ENCODE measurements around the gene ZNF135. TPM values are rescaled to one million over a fixed set of nuclear protein-coding genes. Genes with fewer than 3 reads are reported as not detected.
A peak's percentile ranks its signal among the peaks of the same experiment; 100 is the strongest.

The ZNF135 gene
- total RNA-seq, 1 donor from 2014 or later, result 16.6 TPM

GRCh38 chr19:58117841-58118575, 58.9 kb downstream of the ZNF135 start:
- no peak overlapping the region for H3K27ac Mint-ChIP-seq (ENCODE audit: unreplicated experiment)
- H3K4me3 Mint-ChIP-seq (ENCODE audit: unreplicated experiment), result no peak overlapping the region
- TF ChIP-seq CTCF (IDR thresholded peaks at IDR 0.05; ENCODE audit: partially characterized antibody, unreplicated experiment), result no peak
- H3K27me3 Mint-ChIP-seq (ENCODE audit: unreplicated experiment), result peaks cover 6% of the 10 kb centered on the region
- no peaks in the 10 kb centered on the region for H3K4me1 Mint-ChIP-seq (ENCODE audit: low read depth, unreplicated experiment)
- no peak for DNase-seq
- H3K9me3 Mint-ChIP-seq (ENCODE audit: unreplicated experiment), result peaks cover 38% of the 10 kb centered on the region
- peaks cover 50% of the 10 kb centered on the region for H3K36me3 Mint-ChIP-seq (ENCODE audit: unreplicated experiment)

- Mint-ChIP-seq H3K27ac (ENCODE audit: unreplicated experiment) (no peak overlapping the region), H3K36me3 (ENCODE audit: unreplicated experiment) (peaks cover 55% of the 10 kb centered on the region), H3K9me3 (ENCODE audit: unreplicated experiment) (peaks cover 38% of the 10 kb centered on the region), H3K4me1 (ENCODE audit: low read depth, unreplicated experiment) (no peaks in the 10 kb centered on the region), H3K4me3 (ENCODE audit: unreplicated experiment) (peak overlapping the region; percentile 30), H3K27me3 (ENCODE audit: unreplicated experiment) (peaks cover 6% of the 10 kb centered on the region)
- TF ChIP-seq CTCF (IDR thresholded peaks at IDR 0.05; ENCODE audit: partially characterized antibody, unreplicated experiment), result no peak
- no peak for DNase-seq
Measured at GRCh38 chr19:58118979-58119733, 60.1 kb downstream of the ZNF135 start.

Other genes with a start within 250 kb of the ZNF135 start
- 14.9 TPM for gene ZNF552, start 244.4 kb upstream of the ZNF135 start, total RNA-seq (ENCODE audit: unreplicated experiment)
- gene ZNF587B, start 229.0 kb upstream of the ZNF135 start, total RNA-seq (ENCODE audit: unreplicated experiment), result 16.9 TPM
- 65.0 TPM for gene ZNF587, start 209.4 kb upstream of the ZNF135 start, total RNA-seq (ENCODE audit: unreplicated experiment)
- gene ZNF814, start 170.2 kb upstream of the ZNF135 start, total RNA-seq (ENCODE audit: unreplicated experiment), result 38.3 TPM
- 23.0 TPM for gene ZNF417, start 142.7 kb upstream of the ZNF135 start, total RNA-seq (ENCODE audit: unreplicated experiment)
- gene ZNF418, start 123.9 kb upstream of the ZNF135 start, total RNA-seq (ENCODE audit: unreplicated experiment), result 25.4 TPM
- gene ZNF256, start 111.6 kb upstream of the ZNF135 start, total RNA-seq (ENCODE audit: unreplicated experiment), result 11.0 TPM
- gene C19orf18, start 84.7 kb upstream of the ZNF135 start, total RNA-seq (ENCODE audit: unreplicated experiment), result 1.6 TPM
- 58.2 TPM for gene ZNF606, start 56.5 kb upstream of the ZNF135 start, total RNA-seq (ENCODE audit: unreplicated experiment)
- gene ZSCAN1, start 25.3 kb upstream of the ZNF135 start, total RNA-seq (ENCODE audit: unreplicated experiment), result 7.7 TPM
- 66.7 TPM for gene ZSCAN18, start 38.9 kb downstream of the ZNF135 start, total RNA-seq (ENCODE audit: unreplicated experiment)
- 14.1 TPM for gene ZNF329, start 91.5 kb downstream of the ZNF135 start, total RNA-seq (ENCODE audit: unreplicated experiment)
- gene ZNF274, start 123.8 kb downstream of the ZNF135 start, total RNA-seq (ENCODE audit: unreplicated experiment), result 42.7 TPM
- 46.1 TPM for gene ZNF544, start 169.6 kb downstream of the ZNF135 start, total RNA-seq (ENCODE audit: unreplicated experiment)
- gene ZNF8, start 219.7 kb downstream of the ZNF135 start, total RNA-seq (ENCODE audit: unreplicated experiment), result 24.8 TPM
- gene ERVK3-1, start 246.1 kb downstream of the ZNF135 start, total RNA-seq (ENCODE audit: unreplicated experiment), result 56.2 TPM

All from glutamatergic neuron (in vitro differentiated cells).